ENCODE measurements around the gene SLC26A9.

The SLC26A9 gene

DNA sequence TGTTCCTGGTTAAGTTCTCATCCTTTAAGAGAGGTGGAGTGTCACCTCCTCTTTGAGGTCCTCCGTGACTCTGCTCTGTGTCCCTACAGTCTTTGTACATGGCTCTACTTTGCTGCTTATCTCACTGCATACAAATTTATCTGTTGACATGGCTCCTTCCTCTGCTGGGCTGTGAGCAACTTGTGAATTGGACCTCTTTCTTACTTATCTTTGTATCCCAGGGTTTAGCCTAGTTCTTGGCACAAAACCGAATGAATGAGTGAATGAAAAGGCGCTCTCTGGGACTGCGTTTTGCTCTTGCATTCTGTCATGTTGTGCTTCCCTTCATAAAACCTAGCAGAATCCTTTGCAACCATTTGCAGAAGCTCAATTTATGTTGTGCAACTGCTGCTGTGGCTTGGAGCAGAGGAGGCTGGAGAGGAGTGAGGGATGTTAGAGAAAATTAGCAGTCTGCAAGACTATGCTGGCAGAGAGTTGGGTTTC, 12.4 kb downstream of the SLC26A9 start:
- no peak overlapping the region for H3K4me3 ChIP-seq (ENCODE audit: low read length)
- DNase-seq (ENCODE audit: low read depth, low spot score), result no peak

- DNase-seq (ENCODE audit: low read depth, low spot score), result no peak
- H3K4me3 ChIP-seq (ENCODE audit: low read length), result no peak overlapping the region
Measured at GRCh38 chr1:205930195-205930577, 13.1 kb downstream of the SLC26A9 start.

- DNase-seq (ENCODE audit: low read depth, low spot score), result no peak
- no peak overlapping the region for H3K4me3 ChIP-seq (ENCODE audit: low read length)
Measured at GRCh38 chr1:205929496-205930194, 13.6 kb downstream of the SLC26A9 start.

DNA sequence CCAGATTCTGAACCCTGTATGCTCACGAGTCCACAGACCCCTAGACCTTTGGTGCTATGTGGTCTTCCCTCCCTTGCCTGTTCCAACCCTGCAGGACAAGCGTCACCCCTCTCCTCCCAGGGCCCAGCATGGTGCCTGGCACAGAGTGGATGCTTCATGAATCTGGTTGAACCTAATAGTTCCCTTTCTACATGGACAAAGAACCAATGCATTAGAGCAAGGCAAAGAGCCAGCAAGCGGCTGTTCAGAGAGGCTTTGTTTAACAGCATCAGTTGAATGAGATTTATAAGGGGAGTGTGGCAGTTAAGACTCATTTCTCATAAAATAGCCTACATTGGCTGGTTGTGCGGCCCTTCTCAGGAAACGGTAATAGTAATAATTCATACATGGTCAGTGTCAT, 14.9 kb downstream of the SLC26A9 start:
- H3K4me3 ChIP-seq (ENCODE audit: low read length), result no peak overlapping the region
- DNase-seq (ENCODE audit: low read depth, low spot score), result no peak

GRCh38 chr1:205927676-205928075, 15.6 kb downstream of the SLC26A9 start:
- DNase-seq (ENCODE audit: low read depth, low spot score), result no peak
- H3K4me3 ChIP-seq (ENCODE audit: low read length), result no peak overlapping the region

DNA sequence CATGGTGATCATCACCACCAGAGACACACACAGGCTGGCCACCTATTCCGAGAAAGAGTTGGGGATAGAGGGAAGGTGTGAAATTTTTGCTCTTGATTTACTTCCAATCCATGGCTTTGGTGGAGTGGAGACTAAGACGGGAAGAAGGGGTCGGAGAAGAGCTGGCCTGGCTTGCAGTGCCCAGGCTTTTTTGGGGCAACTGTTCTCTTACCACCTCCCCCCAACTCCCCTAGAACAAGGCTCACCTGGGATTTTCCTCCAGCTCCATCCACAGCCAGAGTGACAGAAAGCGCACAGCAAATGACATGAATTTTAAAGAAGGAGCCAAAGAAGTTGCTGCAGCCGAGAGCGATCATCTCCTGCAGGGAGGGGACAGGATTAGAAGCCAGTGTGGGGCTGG, 16.0 kb downstream of the SLC26A9 start:
- no peak for DNase-seq (ENCODE audit: low read depth, low spot score)
- H3K4me3 ChIP-seq (ENCODE audit: low read length), result no peak overlapping the region

GRCh38 chr1:205926636-205927035, 16.6 kb downstream of the SLC26A9 start:
- DNase-seq (ENCODE audit: low read depth, low spot score), result no peak
- H3K4me3 ChIP-seq (ENCODE audit: low read length), result no peak overlapping the region

DNA sequence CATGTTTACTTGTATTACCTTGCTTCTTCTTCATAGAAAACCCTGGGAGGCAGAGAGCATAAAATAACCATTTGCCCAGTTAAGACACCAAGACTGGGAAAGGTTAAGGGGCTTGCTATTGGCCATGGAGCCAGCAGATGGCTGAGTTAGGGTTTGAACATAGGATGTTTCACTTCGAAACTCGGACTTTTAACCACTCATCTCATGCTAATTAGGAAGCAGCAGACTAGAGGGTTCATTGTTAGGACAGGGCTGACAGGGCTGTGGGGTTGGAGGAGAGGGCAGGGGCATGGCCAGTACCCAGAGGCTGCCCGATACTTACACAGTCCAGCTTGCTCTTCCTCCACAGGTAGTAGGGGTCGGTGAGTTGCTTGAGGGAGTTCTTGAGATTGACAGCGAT, 17.0 kb downstream of the SLC26A9 start:
- no peak overlapping the region for H3K4me3 ChIP-seq (ENCODE audit: low read length)
- no peak for DNase-seq (ENCODE audit: low read depth, low spot score)

DNA sequence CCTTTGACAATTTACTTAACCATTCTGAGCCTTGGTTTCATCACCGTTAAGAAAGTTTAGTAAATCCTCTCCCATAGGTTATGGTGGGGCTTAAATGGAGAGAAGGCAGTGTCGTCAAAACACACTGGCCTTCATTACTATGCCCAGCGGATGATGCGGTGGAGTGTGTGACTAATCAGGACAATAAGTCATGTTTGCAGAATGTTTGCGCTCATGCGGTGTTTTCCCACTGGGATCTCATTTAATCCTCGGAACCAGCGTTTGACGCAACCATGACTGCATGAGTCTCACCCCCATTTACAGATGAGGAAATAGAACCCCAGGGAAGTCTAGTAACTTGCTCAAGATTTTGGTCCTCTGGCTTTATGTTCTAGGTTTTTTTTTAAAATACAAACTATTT, 17.5 kb downstream of the SLC26A9 start:
- H3K4me3 ChIP-seq (ENCODE audit: low read length), result no peak overlapping the region
- DNase-seq (ENCODE audit: low read depth, low spot score), result no peak

DNA sequence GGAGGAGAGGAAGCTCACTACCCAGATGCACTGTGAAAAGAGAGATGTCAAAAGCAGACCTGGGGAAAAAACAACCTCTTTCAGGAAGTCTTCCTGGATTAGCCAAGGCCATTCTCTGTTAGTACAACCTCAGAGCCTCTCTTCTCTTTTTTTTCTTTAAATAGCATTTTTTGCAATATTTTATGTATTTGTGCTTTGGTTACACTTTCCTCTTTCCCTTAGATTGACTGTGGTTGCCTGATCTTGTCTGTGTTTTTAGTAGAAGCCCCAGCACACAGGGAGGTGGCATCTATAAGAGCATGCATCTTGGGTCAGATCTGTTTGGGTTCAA, 18.8 kb downstream of the SLC26A9 start:
- no peak for DNase-seq (ENCODE audit: low read depth, low spot score)
- no peak overlapping the region for H3K4me3 ChIP-seq (ENCODE audit: low read length)

DNA sequence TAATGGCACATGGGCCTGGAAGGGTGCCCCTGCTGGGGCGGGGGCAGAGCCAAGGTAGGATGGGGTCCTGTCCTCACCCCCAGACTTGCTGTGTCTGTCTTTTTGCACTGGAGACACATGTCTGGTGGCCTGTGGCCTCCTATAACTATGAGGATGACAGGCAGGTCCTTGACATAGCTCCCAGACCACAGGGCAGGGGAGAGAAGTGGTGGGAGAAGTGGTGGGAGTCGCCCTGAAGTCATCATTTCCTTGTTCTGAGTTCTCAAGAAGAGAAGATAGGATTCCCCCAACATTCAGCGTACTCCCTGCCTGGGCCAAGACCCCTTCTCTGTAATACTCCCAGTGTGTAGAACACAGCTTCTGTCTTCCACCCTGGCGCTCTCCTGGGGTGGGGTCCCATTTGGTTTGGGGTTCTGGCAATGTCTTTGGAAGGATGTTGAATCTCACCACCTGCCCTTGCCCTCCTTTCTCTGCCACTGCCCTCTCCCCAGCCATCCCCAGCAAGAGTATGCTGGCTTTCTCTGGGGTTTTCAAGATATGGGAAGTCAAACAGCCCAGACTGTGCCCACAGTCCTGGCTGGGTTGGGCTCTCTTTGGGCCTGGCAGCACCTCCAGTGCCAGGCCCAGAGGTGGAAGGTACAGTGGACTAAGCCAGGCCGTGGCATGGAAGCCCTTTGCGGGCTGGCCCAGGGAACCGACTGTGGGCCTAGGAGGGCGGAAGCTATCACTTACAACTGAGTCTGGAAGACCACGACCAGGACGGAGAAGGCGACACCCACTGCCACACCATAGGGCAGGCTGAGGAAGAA, 19.4 kb downstream of the SLC26A9 start:
- DNase-seq (ENCODE audit: low read depth, low spot score), result no peak
- H3K4me3 ChIP-seq (ENCODE audit: low read length), result no peak overlapping the region

DNA sequence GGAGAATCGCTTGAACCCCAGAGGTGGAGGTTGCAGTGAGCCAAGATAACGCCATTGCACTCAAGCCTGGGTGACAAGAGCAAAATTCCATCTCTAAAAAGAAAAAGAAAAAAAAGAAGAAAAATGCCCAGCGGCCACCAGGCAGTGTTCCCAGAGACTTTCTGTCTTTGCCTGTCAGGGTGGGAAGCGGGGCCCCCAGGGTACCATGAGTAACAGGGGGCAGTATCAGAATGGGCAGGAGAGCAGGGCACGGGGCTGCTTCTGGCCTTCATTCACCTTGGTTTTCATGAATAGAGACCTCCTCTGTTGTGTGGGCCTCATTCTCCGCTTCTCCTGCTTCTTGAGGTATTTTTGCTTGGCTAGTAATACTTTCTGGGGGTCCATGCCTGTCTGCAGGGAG, 20.4 kb downstream of the SLC26A9 start:
- H3K4me3 ChIP-seq (ENCODE audit: low read length), result no peak overlapping the region
- no peak for DNase-seq (ENCODE audit: low read depth, low spot score)

DNA sequence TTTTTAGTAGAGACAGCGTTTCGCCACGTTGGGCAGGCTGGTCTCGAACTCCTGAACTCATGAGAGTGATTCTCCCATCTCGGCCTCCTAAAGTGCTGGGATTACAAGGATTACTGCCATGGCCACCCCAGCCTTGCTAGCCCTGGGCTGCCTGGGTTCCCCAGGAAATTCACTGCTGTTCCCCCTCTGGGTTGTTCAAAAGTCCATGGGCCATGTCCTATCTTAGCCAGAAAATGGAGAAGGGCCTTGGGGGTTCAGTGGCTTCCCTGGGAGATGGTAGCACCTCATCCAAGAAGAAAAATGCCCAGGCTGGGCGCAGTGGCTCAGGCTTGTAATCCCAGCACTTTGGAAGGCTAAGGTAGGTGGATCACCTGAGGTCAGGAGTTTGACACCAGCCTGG, 20.9 kb downstream of the SLC26A9 start:
- no peak overlapping the region for H3K4me3 ChIP-seq (ENCODE audit: low read length)
- DNase-seq (ENCODE audit: low read depth, low spot score), result no peak

DNA sequence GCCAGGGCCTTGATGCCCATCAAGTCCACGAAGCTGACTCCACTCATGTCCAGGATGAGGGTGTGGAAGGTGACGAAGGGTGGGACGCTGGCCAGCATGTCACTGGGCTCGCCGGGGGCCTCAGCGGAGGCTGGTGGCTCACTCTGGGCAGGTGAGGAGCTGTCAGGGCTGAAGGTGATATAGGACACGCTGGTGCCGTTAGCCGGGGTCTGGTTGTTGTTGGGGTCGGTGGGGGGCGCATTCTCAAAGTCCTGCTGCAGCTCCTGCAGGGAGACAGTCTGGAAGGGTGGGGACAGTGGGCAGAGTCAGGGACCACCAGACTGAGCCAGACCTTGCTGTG, 21.7 kb downstream of the SLC26A9 start:
- H3K4me3 ChIP-seq (ENCODE audit: low read length), result no peak overlapping the region
- DNase-seq (ENCODE audit: low read depth, low spot score), result no peak

GRCh38 chr1:205920861-205921569, 22.2 kb downstream of the SLC26A9 start:
- no peak overlapping the region for H3K4me3 ChIP-seq (ENCODE audit: low read length)
- DNase-seq (ENCODE audit: low read depth, low spot score), result no peak

GRCh38 chr1:205920159-205920558, 23.1 kb downstream of the SLC26A9 start:
- no peak for DNase-seq (ENCODE audit: low read depth, low spot score)

DNA sequence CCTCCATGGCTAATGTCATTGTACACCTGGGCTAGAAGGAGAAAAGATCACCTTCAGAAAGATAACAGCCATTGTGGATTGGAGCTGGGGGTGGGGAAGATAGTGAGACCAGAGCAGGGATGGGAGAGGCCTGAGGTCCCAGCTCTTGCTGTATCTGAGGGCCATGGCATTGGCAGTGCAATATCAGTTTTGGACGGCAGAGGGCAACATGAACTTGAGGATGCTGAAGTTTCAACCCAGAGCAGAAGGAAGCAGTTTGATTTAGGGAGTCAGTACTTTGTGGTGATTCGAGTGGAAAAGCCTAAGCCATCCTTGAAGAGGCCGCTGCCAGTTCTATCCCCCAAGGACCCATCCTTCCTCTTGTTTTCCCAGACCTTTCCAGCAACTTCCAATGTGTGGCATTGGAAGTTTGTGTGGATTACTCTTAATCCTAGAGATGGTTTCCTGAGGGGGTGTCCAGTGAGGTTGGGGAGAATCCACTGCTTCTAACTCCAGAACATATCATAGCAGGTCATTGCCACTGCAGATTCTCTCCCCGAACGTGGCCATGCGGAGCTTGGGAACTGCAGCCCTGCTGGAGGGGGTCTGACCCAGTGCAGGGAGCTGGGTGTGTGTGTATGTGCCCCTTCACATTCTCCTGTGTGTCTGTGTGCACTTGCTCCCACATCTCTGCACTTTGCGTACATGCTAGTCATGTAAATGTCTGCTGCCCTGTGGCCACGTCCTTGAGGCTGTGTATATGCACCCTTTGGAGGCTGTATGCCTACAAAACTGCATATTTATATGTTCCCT, 24.1 kb downstream of the SLC26A9 start:
- H3K4me3 ChIP-seq (ENCODE audit: low read length), result no peak overlapping the region
- peak; percentile 68 for DNase-seq (ENCODE audit: low read depth, low spot score)

More at GRCh38 chr1:205920159-205920558, 23.1 kb downstream of the SLC26A9 start:
- no peak overlapping the region for H3K4me3 ChIP-seq (ENCODE audit: low read length)

DNA sequence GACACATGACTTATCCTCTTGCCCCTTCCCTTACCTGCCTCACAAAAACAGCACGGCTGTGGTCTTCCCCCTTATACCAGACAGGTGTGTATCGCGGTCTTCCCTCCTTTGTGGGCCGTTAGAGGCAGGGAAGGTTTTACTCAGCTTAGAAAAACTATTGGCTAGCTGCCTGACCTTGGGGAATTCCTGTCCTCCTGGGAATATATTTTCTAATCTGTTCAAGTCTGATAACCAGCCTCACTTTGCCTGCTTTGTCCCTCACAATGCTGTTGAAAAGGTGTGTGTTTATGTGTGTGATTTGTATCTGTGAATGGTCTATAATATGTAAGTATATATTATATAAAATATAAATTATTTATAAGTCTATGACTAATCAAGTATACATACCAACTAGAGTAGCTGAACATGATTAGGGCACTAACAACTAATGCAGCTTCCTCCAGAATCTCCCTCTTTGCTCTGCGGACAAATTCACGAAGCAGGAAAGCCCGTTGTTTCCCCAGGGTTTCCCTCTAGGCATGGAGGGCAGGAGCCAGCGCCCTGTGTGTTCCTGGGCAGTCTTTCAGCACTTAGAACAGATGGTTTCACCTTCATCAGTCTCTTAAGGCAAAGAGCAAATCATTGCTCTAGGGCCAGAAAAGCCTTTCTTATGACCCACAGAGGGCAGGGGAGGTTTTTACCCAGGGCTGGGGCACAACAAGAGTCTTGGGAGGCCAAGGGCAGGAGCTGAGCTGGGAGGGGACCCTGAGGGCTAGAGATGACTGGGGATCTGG, 25.6 kb downstream of the SLC26A9 start:
- no peak for DNase-seq (ENCODE audit: low read depth, low spot score)
- H3K4me3 ChIP-seq (ENCODE audit: low read length), result no peak overlapping the region

GRCh38 chr1:205916541-205916940, 26.7 kb downstream of the SLC26A9 start:
- no peak for DNase-seq (ENCODE audit: low read depth, low spot score)
- no peak overlapping the region for H3K4me3 ChIP-seq (ENCODE audit: low read length)

Measured in Jurkat, Clone E6-1 (cell line).